Anterior cingulate cortex (tissue), 58 donors: ENCODE measurements around the gene PRR4.

Experiments
- DNase-seq, 58 donors: peaks; one replicate each; lab custom pipeline; 2025; lab: John Stamatoyannopoulos, UW

The PRR4 gene

GRCh38 chr12:10802587-10802986, 46.7 kb downstream of the PRR4 start, which contains the start of gene TAS2R7:
TSS of gene TAS2R7 (minus strand) at chr12:10802627. CDS start at chr12:10802570, 57 bp downstream.
- no peak for DNase-seq

- DNase-seq = no peak
Observed at GRCh38 chr12:10801741-10802140, 47.5 kb downstream of the PRR4 start.
